PC-3 (cell line): Measurements from ENCODE around the gene CACNA1A. TPM values are rescaled to one million over a fixed set of nuclear protein-coding genes. Genes with fewer than 3 reads are reported as not detected.

Source experiments
- ATAC-seq: fragments of 200-7000 bp; cut with Tn5 transposase; 2 replicates; pipeline ENCODE4 v1.9.1; 2020; ENCODE audit warnings: mild to moderate bottlenecking, moderate library complexity
- BruUV-seq: library from RNA; stranded (reverse); fragments of 400-500 nt; replicated peaks from 2 replicates; lab custom pipeline; 2021; lab: Mats Ljungman, UMichigan
- CTCF ChIA-PET: fragments of 300-600 bp; sonication (Branson Sonifier 250); formaldehyde crosslinking; loops from one replicate; lab custom pipeline; 2022; ENCODE audit warnings: antibody characterized with exemption; lab: Charles Lee
- POLR2A ChIA-PET: fragments of 300-600 bp; sonication (Branson Sonifier 250); formaldehyde crosslinking; loops from one replicate; lab custom pipeline; 2022; ENCODE audit warnings: antibody characterized with exemption; ENCODE audit not compliant: unreplicated experiment; lab: Charles Lee
- DNase-seq: peaks from one replicate; pipeline ENCODE4 v3.0.0-alpha.2; 2015
- H2AFZ ChIP-seq: fragments of 300-600 bp; sonication (generic); 2 replicates; pipeline ENCODE4 v1.6.0; 2016; ENCODE audit warnings: antibody characterized with exemption, low read length
- H3F3A ChIP-seq: fragments of 300-600 bp; sonication (generic); one replicate; pipeline ENCODE4 v1.6.0; 2017; ENCODE audit warnings: antibody characterized with exemption, low read length, control low read depth, mild to moderate bottlenecking; ENCODE audit not compliant: unreplicated experiment
- H3K27ac ChIP-seq: fragments of 300-600 bp; sonication (generic); 2 replicates; pipeline ENCODE4 v1.5.1; 2016; ENCODE audit warnings: mild to moderate bottlenecking, low read length
- H3K27me3 ChIP-seq: fragments of 300-600 bp; sonication (generic); 2 replicates; pipeline ENCODE4 v1.6.1; 2016; ENCODE audit warnings: low read length, mixed read lengths
- H3K36me3 ChIP-seq: fragments of 300-600 bp; sonication (generic); 2 replicates; pipeline ENCODE4 v1.6.1; 2016; ENCODE audit warnings: low read depth, mixed run types, low read length, mixed read lengths
- H3K4me1 ChIP-seq: fragments of 300-600 bp; sonication (generic); 2 replicates; pipeline ENCODE4 v1.5.1; 2016; ENCODE audit warnings: low read length; ENCODE audit not compliant: insufficient read depth
- H3K4me2 ChIP-seq: fragments of 300-600 bp; sonication (generic); 2 replicates; pipeline ENCODE4 v1.6.0; 2016; ENCODE audit warnings: low read length
- H3K4me3 ChIP-seq: fragments of 300-600 bp; sonication (generic); 2 replicates; pipeline ENCODE4 v1.5.1; 2016; ENCODE audit warnings: mild to moderate bottlenecking, low read length, mixed read lengths
- H3K79me2 ChIP-seq: fragments of 300-600 bp; sonication (generic); 2 replicates; pipeline ENCODE4 v1.6.1; 2017; ENCODE audit warnings: low read length, mixed read lengths
- H3K9ac ChIP-seq: fragments of 300-600 bp; sonication (generic); 2 replicates; pipeline ENCODE4 v1.6.0; 2016; ENCODE audit warnings: mild to moderate bottlenecking, low read length
- H3K9me2 ChIP-seq: fragments of 300-600 bp; sonication (generic); replicated peaks from 2 replicates; pipeline ENCODE4 v1.6.1; 2016; ENCODE audit warnings: mixed run types, low read length, mixed read lengths
- H3K9me3 ChIP-seq: fragments of 300-600 bp; sonication (generic); 2 replicates; pipeline ENCODE4 v1.6.1; 2016; ENCODE audit warnings: low read length, mixed read lengths
- H4K20me1 ChIP-seq: fragments of 300-600 bp; sonication (generic); 2 replicates; pipeline ENCODE4 v1.6.1; 2016; ENCODE audit warnings: low read length, mixed read lengths
- EZH2 ChIP-seq: fragments of 300-600 bp; sonication (generic); IDR thresholded peaks from one replicate; pipeline ENCODE4 v1.6.1; 2017; ENCODE audit warnings: antibody characterized with exemption, mild to moderate bottlenecking, low read length; ENCODE audit not compliant: unreplicated experiment
- EZH2phosphoT487 ChIP-seq: fragments of 300-600 bp; sonication (generic); IDR thresholded peaks from 2 replicates; pipeline ENCODE4 v1.6.1; 2018; ENCODE audit warnings: mild to moderate bottlenecking, antibody characterized with exemption, low read length, borderline replicate concordance
- intact Hi-C: fragments of 100-400 bp; cut with micrococcal nuclease; formaldehyde crosslinking; loops from 2 replicates; pipeline ENCODE4 v1.9.0; 2023
- total RNA-seq: library from RNA; depleted of rRNA; stranded (reverse); fragments of >200 nt; gene quantifications from 2 replicates; pipeline ENCODE4 v1.2.3, GENCODE V29; 2014
- TF ChIP-seq, protein P1 (sequence below): fragments of 300-600 bp; sonication (generic); conservative IDR thresholded peaks from 2 replicates; pipeline ENCODE4 v1.5.1; 2017; ENCODE audit warnings: antibody characterized with exemption, low read depth, mild to moderate bottlenecking, low read length

CACNA1A gene
- total RNA-seq, 1 experiment from 2014 or later = 0.62 TPM

DNA sequence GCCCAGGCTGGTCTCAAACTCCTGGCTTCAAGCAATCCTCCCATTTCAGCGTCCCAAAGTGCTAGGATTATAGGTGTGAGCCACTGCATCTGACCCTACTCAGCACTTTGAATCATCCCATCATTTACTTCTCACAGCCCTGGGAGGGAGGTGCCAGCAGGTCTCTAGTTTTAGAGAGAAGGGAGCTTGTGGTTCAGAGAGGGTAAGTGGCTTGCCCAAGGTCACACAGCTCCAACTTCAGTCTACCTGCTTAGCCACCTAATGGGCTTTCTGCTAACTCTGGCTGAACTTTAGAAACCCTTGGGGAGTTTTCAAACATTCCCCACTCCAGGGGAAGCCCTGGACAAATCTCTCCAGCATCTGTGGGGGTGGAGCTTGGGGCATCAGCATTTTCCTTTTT, 18.3 kb downstream of the CACNA1A start:
- H4K20me1 ChIP-seq = no peaks in the 10 kb centered on the region
- no peak overlapping the region for H3K4me2 ChIP-seq
- no peak overlapping the region for H2AFZ ChIP-seq
- ATAC-seq (no peak), DNase-seq (no peak)
- peaks cover 81% of the 10 kb centered on the region for H3K27me3 ChIP-seq
- ChIA-PET POLR2A (no interaction called here), CTCF (no interaction called here)
- H3F3A ChIP-seq = no peaks in the 10 kb centered on the region
- H3K9me2 ChIP-seq = no peaks in the 10 kb centered on the region
- H3K9me3 ChIP-seq = no peaks in the 10 kb centered on the region
- H3K4me1 ChIP-seq = no peaks in the 10 kb centered on the region
- no peak overlapping the region for H3K27ac ChIP-seq
- TF ChIP-seq EZH2 = no peak
- TF ChIP-seq EZH2phosphoT487 = no peak
- TF ChIP-seq, protein P1, sequence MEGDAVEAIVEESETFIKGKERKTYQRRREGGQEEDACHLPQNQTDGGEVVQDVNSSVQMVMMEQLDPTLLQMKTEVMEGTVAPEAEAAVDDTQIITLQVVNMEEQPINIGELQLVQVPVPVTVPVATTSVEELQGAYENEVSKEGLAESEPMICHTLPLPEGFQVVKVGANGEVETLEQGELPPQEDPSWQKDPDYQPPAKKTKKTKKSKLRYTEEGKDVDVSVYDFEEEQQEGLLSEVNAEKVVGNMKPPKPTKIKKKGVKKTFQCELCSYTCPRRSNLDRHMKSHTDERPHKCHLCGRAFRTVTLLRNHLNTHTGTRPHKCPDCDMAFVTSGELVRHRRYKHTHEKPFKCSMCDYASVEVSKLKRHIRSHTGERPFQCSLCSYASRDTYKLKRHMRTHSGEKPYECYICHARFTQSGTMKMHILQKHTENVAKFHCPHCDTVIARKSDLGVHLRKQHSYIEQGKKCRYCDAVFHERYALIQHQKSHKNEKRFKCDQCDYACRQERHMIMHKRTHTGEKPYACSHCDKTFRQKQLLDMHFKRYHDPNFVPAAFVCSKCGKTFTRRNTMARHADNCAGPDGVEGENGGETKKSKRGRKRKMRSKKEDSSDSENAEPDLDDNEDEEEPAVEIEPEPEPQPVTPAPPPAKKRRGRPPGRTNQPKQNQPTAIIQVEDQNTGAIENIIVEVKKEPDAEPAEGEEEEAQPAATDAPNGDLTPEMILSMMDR = no peak
- no peak overlapping the region for H3K9ac ChIP-seq
- intact Hi-C loops = no loop called here
- no TSS peak for BruUV-seq
- H3K4me3 ChIP-seq = no peak overlapping the region
- H3K79me2 ChIP-seq = no peaks in the 10 kb centered on the region
- no peaks in the 10 kb centered on the region for H3K36me3 ChIP-seq

GRCh38 chr19:13484166-13484565, 22.1 kb downstream of the CACNA1A start:
- Histone ChIP-seq H3K79me2 (no peaks in the 10 kb centered on the region), H3K27ac (no peak overlapping the region), H3K9me2 (no peaks in the 10 kb centered on the region), H3K4me1 (no peaks in the 10 kb centered on the region), H3K9ac (no peak overlapping the region), H2AFZ (no peak overlapping the region), H4K20me1 (no peaks in the 10 kb centered on the region), H3K4me3 (no peak overlapping the region), H3K27me3 (peaks cover 76% of the 10 kb centered on the region), H3K9me3 (no peaks in the 10 kb centered on the region), H3F3A (no peaks in the 10 kb centered on the region), H3K4me2 (no peak overlapping the region), H3K36me3 (no peaks in the 10 kb centered on the region)
- ATAC-seq = no peak
- TF ChIP-seq EZH2 = no peak
- TF ChIP-seq EZH2phosphoT487 = no peak
- TF ChIP-seq, protein P1 = no peak
- intact Hi-C loops = no loop called here
- CTCF ChIA-PET = no interaction called here
- POLR2A ChIA-PET = no interaction called here
- BruUV-seq = no TSS peak
- no peak for DNase-seq

DNA sequence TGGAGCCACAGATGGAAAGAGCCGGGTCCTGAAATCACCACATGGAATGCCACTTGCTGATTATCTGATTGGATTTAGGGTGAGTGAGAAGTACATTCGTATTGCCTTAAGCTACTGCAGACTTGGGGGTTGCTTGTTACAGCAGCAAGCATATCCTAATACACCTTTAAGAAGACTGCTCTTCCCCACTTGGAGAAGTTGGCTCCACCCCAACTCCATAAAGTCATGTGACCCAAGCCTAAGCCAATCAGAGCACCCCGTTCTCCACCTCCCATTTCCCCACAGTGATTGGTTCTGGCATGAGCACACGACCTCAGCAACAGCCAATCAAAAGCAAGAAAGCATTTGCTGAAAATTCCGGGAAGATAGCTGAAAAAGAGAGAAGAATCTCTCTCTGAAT, 23.1 kb downstream of the CACNA1A start:
- Histone ChIP-seq H3K27ac (no peak overlapping the region), H3K9me3 (no peaks in the 10 kb centered on the region), H3K4me1 (no peaks in the 10 kb centered on the region), H3K79me2 (no peaks in the 10 kb centered on the region), H3F3A (no peaks in the 10 kb centered on the region), H3K4me2 (no peak overlapping the region), H3K9me2 (no peaks in the 10 kb centered on the region), H3K36me3 (no peaks in the 10 kb centered on the region), H4K20me1 (no peaks in the 10 kb centered on the region), H2AFZ (no peak overlapping the region), H3K9ac (no peak overlapping the region), H3K27me3 (peaks cover 79% of the 10 kb centered on the region), H3K4me3 (no peak overlapping the region)
- ChIA-PET CTCF (no interaction called here), POLR2A (no interaction called here)
- no peak for TF ChIP-seq EZH2
- no peak for TF ChIP-seq EZH2phosphoT487
- TF ChIP-seq, protein P1 = no peak
- intact Hi-C loops = no loop called here
- BruUV-seq = no TSS peak
- DNase-seq (no peak), ATAC-seq (no peak)
